Brain microvascular endothelial cell (primary cell): ENCODE data around the gene ZNF280C.
A peak's percentile ranks its signal among the peaks of the same experiment; 100 is the strongest.

Source experiments
- DNase-seq: peaks from one replicate; pipeline ENCODE4 v3.0.0-alpha.2; 2020
- H3K27ac ChIP-seq: fragments of 250-450 bp; sonication (Bioruptor Pico); 2 replicates; pipeline ENCODE4 v1.5.1; 2020; ENCODE audit warnings: mild to moderate bottlenecking, moderate library complexity
- H3K27me3 ChIP-seq: fragments of 250-450 bp; sonication (Bioruptor Pico); replicated peaks from 2 replicates; pipeline ENCODE4 v1.5.1; 2020; ENCODE audit warnings: mild to moderate bottlenecking
- H3K36me3 ChIP-seq: fragments of 250-450 bp; sonication (Bioruptor Pico); replicated peaks from 2 replicates; pipeline ENCODE4 v1.5.1; 2020; ENCODE audit warnings: mild to moderate bottlenecking
- H3K4me3 ChIP-seq: 2 replicates; pipeline ENCODE4 v1.5.1; 2011; ENCODE audit warnings: low read depth, mild to moderate bottlenecking, control low read depth, low read length, moderate library complexity
- CTCF ChIP-seq: IDR thresholded peaks from 2 replicates; pipeline ENCODE4 v1.5.1; 2011; ENCODE audit warnings: low read depth, mild to moderate bottlenecking, moderate library complexity, low read length, control low read depth, inconsistent platforms; ENCODE audit errors: missing control alignments
- in situ Hi-C: cut with HindIII; loops from 2 replicates; pipeline ENCODE4 v1.10.0; 2017; ENCODE audit warnings: low sequenced_read_pairs, low pct_ligation_motif_present

Gene ZNF280C

DNA sequence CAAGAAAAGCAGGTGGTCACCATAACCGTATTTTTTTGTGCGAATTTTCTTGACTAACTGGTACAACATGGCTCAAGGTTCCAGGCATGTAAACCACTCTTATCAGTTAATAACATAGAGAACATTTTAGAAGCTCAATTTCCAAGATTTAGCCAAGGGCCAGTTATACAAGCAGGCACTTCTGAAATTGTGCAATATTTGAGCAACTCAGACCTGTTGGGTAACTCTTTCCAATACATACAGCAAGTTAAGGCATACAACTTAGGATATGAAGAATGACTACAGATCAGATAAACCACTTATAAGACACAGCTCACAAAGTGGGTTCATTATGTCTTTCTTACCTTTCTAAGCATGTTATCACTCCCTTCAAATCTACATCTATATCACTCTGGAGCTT lies 43.9 kb downstream of the ZNF280C start:
- in situ Hi-C loops: no loop called here
- Histone ChIP-seq H3K4me3 (no peak overlapping the region), H3K27me3 (no peaks in the 10 kb centered on the region), H3K36me3 (no peaks in the 10 kb centered on the region), H3K27ac (no peak overlapping the region)
- DNase-seq: no peak
- no peak for TF ChIP-seq CTCF

- H3K4me3 ChIP-seq: no peak overlapping the region
- no peak overlapping the region for H3K27ac ChIP-seq
- no peak for TF ChIP-seq CTCF
- no peaks in the 10 kb centered on the region for H3K27me3 ChIP-seq
- no peaks in the 10 kb centered on the region for H3K36me3 ChIP-seq
- in situ Hi-C loops: no loop called here
- DNase-seq: peak; percentile 4
Observed at GRCh38 chrX:130216320-130216719, 52.4 kb downstream of the ZNF280C start.

GRCh38 chrX:130213376-130213775 lies 55.3 kb downstream of the ZNF280C start:
- H3K4me3 ChIP-seq: no peak overlapping the region
- in situ Hi-C loops: no loop called here
- no peaks in the 10 kb centered on the region for H3K27me3 ChIP-seq
- H3K36me3 ChIP-seq: no peaks in the 10 kb centered on the region
- DNase-seq: no peak
- TF ChIP-seq CTCF: no peak
- H3K27ac ChIP-seq: no peak overlapping the region

DNA sequence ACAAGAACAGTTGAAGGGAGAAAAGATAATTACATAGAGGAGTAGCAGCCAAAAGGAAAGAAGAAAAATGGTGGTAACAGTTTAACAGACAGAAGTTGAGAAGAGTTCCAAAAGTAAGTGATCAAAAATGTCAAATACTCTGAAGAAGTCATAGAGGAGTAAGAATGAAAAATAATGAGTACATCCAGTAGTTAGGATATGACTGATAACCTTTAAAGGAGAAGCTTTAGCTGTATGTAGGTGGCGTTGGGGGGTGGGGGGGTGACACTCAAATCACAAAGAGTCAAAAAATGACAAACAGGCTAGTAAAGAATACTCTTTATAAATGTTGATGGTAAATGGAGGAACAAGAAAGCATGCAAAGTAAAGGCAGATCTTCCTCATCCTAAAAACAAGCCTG lies 56.3 kb downstream of the ZNF280C start:
- no peaks in the 10 kb centered on the region for H3K27me3 ChIP-seq
- TF ChIP-seq CTCF: no peak
- no peak overlapping the region for H3K4me3 ChIP-seq
- in situ Hi-C loops: no loop called here
- no peaks in the 10 kb centered on the region for H3K36me3 ChIP-seq
- H3K27ac ChIP-seq: no peak overlapping the region
- DNase-seq: no peak

DNA sequence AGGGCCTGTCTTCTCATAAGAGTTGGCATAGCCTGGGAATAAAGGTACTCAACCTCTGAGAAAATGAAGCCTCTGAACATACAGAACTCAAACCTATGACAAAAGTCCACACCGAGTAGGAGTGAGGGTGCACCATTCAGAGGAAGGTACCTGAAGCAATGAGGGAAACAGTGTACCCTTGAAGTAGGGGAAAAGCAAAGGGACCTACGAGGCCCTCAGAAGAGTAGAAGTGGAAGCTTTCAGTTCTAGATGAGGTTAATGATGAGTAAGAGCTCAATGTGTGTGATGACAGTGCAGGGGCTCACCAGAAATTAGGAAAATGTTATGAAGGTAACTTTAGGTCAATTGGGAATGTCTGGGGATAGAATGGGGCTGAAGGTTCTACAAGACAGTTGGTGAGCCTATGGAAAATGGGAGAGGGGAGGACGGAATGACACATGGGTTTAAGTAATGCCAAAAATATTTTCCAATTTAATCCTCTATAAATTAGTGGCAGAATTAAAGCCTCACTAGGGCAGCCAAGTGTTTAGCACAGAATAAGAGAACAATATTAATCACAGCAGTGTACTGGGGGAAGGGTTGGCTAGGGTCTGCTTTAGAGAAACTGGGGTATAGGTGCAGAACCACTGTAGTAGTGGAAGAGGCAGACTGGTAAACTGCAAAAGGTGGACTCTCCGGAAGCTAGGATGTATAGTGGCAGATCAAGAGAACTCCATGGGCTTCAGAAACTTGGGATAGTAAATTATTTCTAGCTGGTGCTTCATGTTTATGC lies 57.1 kb downstream of the ZNF280C start:
- Histone ChIP-seq H3K36me3 (no peaks in the 10 kb centered on the region), H3K27ac (no peak overlapping the region), H3K27me3 (no peaks in the 10 kb centered on the region), H3K4me3 (no peak overlapping the region)
- TF ChIP-seq CTCF: no peak
- no peak for DNase-seq
- in situ Hi-C loops: no loop called here

- Histone ChIP-seq H3K36me3 (no peaks in the 10 kb centered on the region), H3K27me3 (no peaks in the 10 kb centered on the region), H3K27ac (no peak overlapping the region), H3K4me3 (no peak overlapping the region)
- TF ChIP-seq CTCF: no peak
- in situ Hi-C loops: no loop called here
- no peak for DNase-seq
Observed at GRCh38 chrX:130204647-130205046, 64.1 kb downstream of the ZNF280C start.
